K562 (cell line): ENCODE data around the gene TBC1D1. TPM values are rescaled to one million over a fixed set of nuclear protein-coding genes. Genes with fewer than 3 reads are reported as not detected.

Experiments used
- BRCA1 ChIP-seq, 2 experiments: fragments of 450-650 bp in 1 of 2; sonication (generic) in 1 of 2; formaldehyde crosslinking in 1 of 2; IDR thresholded peaks; 2 replicates each; pipeline versions ENCODE4 v1.5.0 to v1.6.1; 2017 to 2020; ENCODE audit warnings: mild to moderate bottlenecking in 1 of 2, missing genetic modification reagents in 1 of 2
- ETS2 ChIP-seq: IDR thresholded peaks from 2 replicates; pipeline ENCODE4 v1.6.1; 2016; ENCODE audit warnings: borderline replicate concordance, missing genetic modification characterization, mild to moderate bottlenecking, moderate library complexity, missing compliant biosample characterization; ENCODE audit not compliant: poor library complexity, severe bottlenecking
- RBM14 ChIP-seq: fragments of 200-400 bp; formaldehyde crosslinking; IDR thresholded peaks from 2 replicates; pipeline ENCODE4 v1.6.1; 2018; ENCODE audit warnings: low read depth, mild to moderate bottlenecking, low read length, moderate library complexity, borderline replicate concordance; ENCODE audit not compliant: insufficient read depth
- ZFP1 ChIP-seq: fragments of 450-650 bp; formaldehyde crosslinking; IDR thresholded peaks from 2 replicates; pipeline ENCODE4 v1.4.0; 2020; ENCODE audit warnings: mild to moderate bottlenecking, mixed read lengths
- ZNF232 ChIP-seq: sonication (generic); formaldehyde crosslinking; IDR thresholded peaks from 2 replicates; pipeline ENCODE4 v1.8.0; 2022; ENCODE audit warnings: mild to moderate bottlenecking, missing genetic modification reagents
- polyA plus RNA-seq, 8 experiments: library from polyadenylated mRNA; depleted of rRNA in 4 of 8; stranded (reverse) in 5 of 8; unstranded in 3 of 8; fragments of >200 nt; fragmentation: Nextera tagmentation in 2 of 8; fragmentation: Illumina TruSeq in 1 of 8; extraction: Ambion mirVana in 2 of 8; extraction: Trizol in 1 of 8; gene quantifications; 2 replicates each; pipeline versions ENCODE4 v1.2.1 to v1.2.3, GENCODE V29; 2011 to 2014; ENCODE audit warnings: inconsistent platforms in 1 of 8, missing spikeins in 1 of 8
- total RNA-seq, 7 experiments: library from RNA; depleted of rRNA in 6 of 7; stranded (reverse); fragments of >200 nt in 6 of 7; fragmentation: Illumina TruSeq in 2 of 7; extraction: Trizol in 2 of 7; gene quantifications; 2 replicates each; pipeline versions ENCODE4 v1.2.1 to v1.2.3, GENCODE V29; 2011 to 2021; ENCODE audit warnings: low replicate concordance in 1 of 7
- TF ChIP-seq, protein P1 (sequence below): IDR thresholded peaks from 2 replicates; pipeline ENCODE4 v1.6.1; 2012; ENCODE audit warnings: low read depth, low read length, improper control_type of control experiment, borderline replicate concordance
- TF ChIP-seq, protein P2 (sequence below), 2 experiments: IDR thresholded peaks; 2 replicates each; pipeline ENCODE4 v1.6.1; 2011; ENCODE audit warnings: borderline replicate concordance in 1 of 2, control low read depth in 1 of 2, low read depth in 1 of 2, low read length in 1 of 2, mild to moderate bottlenecking in 1 of 2, mixed read lengths in 1 of 2, moderate library complexity in 1 of 2; ENCODE audit not compliant: insufficient read depth in 1 of 2, insufficient read length in 1 of 2, poor library complexity in 1 of 2, severe bottlenecking in 1 of 2; ENCODE audit errors: extremely low read depth in 1 of 2
- TF ChIP-seq, protein P3 (sequence below): fragments of 250-450 bp; sonication (Bioruptor Pico); IDR thresholded peaks from 2 replicates; pipeline ENCODE4 v1.9.0; 2021; ENCODE audit warnings: mild to moderate bottlenecking, inconsistent platforms

The TBC1D1 gene
- total and polyA plus RNA-seq, 9 of the 15 experiments (the other 6 are each of a cell fraction or from before 2014, with no cell fraction given), result 0.59 to 14.2 (median 8.8) TPM

DNA sequence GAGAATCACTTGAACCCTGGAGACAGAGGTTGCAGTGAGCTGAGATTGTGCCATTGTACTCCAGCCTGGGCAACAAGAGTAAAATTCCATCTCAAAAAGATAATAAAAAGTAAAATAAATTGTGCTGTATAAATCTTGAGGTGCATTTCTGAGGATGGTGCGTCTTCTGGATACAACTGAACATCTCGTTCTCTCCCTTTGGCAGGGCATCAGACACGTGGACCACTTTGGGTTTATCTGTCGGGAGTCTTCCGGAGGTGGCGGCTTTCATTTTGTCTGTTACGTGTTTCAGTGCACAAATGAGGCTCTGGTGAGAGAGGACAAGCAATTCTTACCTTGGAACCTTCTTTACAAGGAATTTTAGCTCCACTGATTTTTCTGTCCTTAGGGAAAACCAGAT lies 129.5 kb downstream of the TBC1D1 start (continued):
- TF ChIP-seq, protein P1, sequence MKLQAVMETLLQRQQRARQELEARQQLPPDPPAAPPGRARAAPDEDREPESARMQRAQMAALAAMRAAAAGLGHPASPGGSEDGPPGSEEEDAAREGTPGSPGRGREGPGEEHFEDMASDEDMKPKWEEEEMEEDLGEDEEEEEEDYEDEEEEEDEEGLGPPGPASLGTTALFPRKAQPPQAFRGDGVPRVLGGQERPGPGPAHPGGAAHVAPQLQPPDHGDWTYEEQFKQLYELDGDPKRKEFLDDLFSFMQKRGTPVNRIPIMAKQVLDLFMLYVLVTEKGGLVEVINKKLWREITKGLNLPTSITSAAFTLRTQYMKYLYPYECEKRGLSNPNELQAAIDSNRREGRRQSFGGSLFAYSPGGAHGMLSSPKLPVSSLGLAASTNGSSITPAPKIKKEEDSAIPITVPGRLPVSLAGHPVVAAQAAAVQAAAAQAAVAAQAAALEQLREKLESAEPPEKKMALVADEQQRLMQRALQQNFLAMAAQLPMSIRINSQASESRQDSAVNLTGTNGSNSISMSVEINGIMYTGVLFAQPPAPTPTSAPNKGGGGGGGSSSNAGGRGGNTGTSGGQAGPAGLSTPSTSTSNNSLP, result no peak
- TF ChIP-seq, protein P2, sequence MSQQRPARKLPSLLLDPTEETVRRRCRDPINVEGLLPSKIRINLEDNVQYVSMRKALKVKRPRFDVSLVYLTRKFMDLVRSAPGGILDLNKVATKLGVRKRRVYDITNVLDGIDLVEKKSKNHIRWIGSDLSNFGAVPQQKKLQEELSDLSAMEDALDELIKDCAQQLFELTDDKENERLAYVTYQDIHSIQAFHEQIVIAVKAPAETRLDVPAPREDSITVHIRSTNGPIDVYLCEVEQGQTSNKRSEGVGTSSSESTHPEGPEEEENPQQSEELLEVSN (IDR thresholded peaks at IDR 0.05; ENCODE audit: borderline replicate concordance in 1 of 2, extremely low read depth in 1 of 2, insufficient read depth in 1 of 2, insufficient read length in 1 of 2, low read depth in 1 of 2, low read length in 1 of 2, poor library complexity in 1 of 2, severe bottlenecking in 1 of 2), result no peak
- TF ChIP-seq ETS2 (tag) (no peak), RBM14 (no peak), BRCA1 (IDR thresholded peaks at IDR 0.05) (no peak), BRCA1 (CRISPR knock-in tag; IDR thresholded peaks at IDR 0.05) (no peak), ZNF232 (CRISPR knock-in tag) (no peak), ZFP1 (CRISPR knock-in tag) (no peak)
- TF ChIP-seq, protein P3, sequence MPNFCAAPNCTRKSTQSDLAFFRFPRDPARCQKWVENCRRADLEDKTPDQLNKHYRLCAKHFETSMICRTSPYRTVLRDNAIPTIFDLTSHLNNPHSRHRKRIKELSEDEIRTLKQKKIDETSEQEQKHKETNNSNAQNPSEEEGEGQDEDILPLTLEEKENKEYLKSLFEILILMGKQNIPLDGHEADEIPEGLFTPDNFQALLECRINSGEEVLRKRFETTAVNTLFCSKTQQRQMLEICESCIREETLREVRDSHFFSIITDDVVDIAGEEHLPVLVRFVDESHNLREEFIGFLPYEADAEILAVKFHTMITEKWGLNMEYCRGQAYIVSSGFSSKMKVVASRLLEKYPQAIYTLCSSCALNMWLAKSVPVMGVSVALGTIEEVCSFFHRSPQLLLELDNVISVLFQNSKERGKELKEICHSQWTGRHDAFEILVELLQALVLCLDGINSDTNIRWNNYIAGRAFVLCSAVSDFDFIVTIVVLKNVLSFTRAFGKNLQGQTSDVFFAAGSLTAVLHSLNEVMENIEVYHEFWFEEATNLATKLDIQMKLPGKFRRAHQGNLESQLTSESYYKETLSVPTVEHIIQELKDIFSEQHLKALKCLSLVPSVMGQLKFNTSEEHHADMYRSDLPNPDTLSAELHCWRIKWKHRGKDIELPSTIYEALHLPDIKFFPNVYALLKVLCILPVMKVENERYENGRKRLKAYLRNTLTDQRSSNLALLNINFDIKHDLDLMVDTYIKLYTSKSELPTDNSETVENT (CRISPR knock-in tag), result no peak
- TF ChIP-seq, all 486 proteins: peak for 0
